Measurements from ENCODE around the gene OR51S1.

DNA sequence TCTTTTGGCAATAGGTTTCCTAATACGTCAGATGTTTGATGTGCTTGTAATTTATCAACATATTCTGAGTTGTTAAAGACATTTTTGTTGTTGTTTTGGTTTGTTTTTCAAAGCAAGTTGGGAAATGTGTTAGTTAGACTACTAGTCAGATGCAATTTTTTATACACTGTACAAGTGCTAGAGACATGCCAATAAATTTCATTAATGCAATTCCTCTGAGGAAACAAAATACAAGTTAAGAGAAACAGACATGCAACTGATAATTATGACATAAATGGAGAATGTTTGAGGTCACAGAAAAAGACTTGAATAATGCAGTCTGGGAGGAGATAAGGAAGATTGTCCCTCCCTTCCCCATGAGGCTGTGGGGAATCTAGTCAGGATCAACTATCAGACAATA lies 38.6 kb upstream of the OR51S1 start:
- no peak for TF ChIP-seq EZH2 (IDR thresholded peaks at IDR 0.05; ENCODE audit: insufficient read depth, low read length)
- TF ChIP-seq, protein P1, sequence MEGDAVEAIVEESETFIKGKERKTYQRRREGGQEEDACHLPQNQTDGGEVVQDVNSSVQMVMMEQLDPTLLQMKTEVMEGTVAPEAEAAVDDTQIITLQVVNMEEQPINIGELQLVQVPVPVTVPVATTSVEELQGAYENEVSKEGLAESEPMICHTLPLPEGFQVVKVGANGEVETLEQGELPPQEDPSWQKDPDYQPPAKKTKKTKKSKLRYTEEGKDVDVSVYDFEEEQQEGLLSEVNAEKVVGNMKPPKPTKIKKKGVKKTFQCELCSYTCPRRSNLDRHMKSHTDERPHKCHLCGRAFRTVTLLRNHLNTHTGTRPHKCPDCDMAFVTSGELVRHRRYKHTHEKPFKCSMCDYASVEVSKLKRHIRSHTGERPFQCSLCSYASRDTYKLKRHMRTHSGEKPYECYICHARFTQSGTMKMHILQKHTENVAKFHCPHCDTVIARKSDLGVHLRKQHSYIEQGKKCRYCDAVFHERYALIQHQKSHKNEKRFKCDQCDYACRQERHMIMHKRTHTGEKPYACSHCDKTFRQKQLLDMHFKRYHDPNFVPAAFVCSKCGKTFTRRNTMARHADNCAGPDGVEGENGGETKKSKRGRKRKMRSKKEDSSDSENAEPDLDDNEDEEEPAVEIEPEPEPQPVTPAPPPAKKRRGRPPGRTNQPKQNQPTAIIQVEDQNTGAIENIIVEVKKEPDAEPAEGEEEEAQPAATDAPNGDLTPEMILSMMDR (IDR thresholded peaks at IDR 0.05; ENCODE audit: insufficient read depth, low read depth, low read length) = no peak

Measured in astrocyte (in vitro differentiated cells and primary cell).